HG02885 (cell line): ENCODE results near the gene UNC45B.
A peak's percentile ranks its signal among the peaks of the same experiment; 100 is the strongest.
"Not testable (repeated sequence)": the region's sequence is repeated elsewhere in the genome, so short reads cannot be mapped to it uniquely, and the experiment has no call there.

Source experiments
- ATAC-seq: cut with Tn5 transposase; IDR thresholded peaks from one replicate; pipeline ENCODE4 v1.9.1; 2021; ENCODE audit warnings: mild to moderate bottlenecking; ENCODE audit not compliant: unreplicated experiment, poor library complexity

UNC45B gene

GRCh38 chr17:35147375-35147905 lies at the start of gene UNC45B:
TSS of gene UNC45B (plus strand) at chr17:35147817. CDS start at chr17:35148264, 447 bp downstream.
- no peak for ATAC-seq

- no peak for ATAC-seq
Observed at GRCh38 chr17:35099908-35100307, 47.7 kb upstream of the UNC45B start.

DNA sequence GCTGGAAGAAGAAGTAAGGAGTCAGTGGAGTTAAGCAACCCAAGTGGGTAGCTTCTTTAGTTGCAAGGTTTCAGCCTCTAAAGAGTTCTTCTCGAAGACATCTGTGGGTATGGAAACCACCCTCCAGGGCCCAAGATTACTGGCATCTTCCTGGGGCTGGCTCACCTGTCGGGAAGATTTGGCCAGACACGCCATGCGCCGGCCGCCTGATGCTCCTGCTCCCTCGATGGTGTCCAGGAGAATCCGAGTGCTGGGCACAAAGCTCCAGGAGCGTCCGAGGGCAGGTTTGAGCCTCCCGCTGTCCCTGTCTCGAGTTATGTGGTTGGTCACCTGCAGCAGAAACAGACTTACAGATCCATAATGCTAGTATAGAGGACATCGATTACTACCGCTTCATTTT lies 46.6 kb upstream of the UNC45B start:
- no peak for ATAC-seq

GRCh38 chr17:35101725-35102124 lies 45.9 kb upstream of the UNC45B start:
- ATAC-seq: no peak

GRCh38 chr17:35103271-35103670 lies 44.3 kb upstream of the UNC45B start:
- ATAC-seq: no peak

GRCh38 chr17:35104844-35105450 lies 42.7 kb upstream of the UNC45B start:
- no peak for ATAC-seq

GRCh38 chr17:35110791-35111190 lies 36.8 kb upstream of the UNC45B start:
- not testable (repeated sequence) for ATAC-seq

GRCh38 chr17:35116845-35117244 lies 30.8 kb upstream of the UNC45B start:
- no peak for ATAC-seq

DNA sequence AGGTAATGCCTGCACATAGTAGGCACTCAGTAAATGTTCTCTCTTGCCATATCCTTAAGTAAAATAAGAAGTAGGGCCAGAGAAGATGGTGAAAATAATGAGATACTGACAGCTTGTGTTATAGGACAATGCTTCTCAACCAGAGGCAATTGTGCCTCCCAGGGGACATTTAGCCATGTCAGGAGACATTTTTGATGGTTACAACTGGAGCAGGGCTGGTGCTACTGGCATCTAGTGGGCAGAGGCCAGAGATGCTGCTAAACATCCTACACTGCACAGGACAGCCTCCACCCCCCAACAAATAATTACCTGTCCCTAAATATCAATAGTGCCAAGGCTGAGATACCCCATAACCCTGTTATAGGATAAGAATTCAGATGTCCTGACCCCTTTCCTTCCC lies 29.6 kb upstream of the UNC45B start:
- ATAC-seq: no peak

DNA sequence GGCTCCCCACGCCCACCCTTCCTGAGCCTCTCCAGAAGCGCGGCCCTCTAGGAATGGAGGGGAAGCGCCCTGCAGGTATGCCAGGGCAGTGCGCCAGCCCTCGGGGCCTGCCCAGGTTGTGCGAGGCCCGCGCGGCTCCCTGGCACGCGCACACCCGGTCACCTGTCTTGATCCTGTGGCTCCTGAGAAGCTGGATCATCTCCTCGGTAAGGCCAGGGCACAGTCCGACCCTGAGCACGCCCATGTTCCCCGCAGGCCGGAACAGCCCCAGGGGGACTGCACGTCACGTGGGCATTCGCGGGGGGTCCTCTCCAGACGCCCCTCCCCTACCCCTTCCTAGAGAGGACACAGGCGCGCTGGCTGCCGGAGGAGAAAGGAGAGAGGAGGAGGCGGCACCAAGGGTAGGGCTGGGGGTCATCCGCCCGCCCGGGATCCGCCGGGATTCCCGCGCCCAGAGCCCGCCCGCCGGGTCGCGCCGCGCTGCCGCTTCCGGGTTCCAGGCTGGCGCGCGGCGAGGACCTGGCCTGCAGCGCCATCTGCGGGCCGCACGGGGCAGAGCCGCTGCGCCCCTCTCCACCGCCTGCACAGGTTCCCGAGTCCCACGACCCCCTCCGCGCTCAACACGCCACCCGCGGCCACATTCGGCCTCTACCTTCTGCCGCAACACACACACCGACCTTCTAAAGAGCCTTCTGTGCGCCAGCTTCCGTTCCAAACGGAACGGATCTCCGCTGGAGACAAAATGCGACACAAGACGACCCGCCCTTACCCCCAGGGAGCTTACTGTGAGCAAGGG lies 28.0 kb upstream of the UNC45B start, which contains the start of gene RAD51D:
RAD51D (minus strand) TSS at position 491 of the 796 bp plus-strand sequence; CDS start at position 244, 247 bp downstream.
- ATAC-seq: peak; percentile 87

DNA sequence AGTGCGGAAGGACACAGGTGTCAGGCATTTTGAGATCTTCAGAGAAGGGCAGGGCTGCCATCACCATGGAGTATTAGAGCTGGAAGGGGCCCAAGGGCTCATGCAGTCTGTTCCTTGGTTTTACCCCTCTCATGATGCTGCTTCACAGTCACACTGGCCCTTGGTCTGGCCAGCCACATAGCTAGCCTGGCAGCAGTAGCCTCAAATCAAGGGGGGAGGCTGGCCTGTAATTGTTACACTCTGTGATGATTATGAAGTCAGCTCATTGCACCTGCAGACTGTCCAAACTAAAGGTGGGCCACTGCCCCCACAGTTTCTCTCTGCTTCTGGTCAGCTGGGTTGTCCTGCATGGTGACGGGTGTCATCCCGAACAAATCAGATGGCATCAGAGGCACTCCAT lies 26.3 kb upstream of the UNC45B start, which contains the start of gene FNDC8:
FNDC8 (plus strand) TSS at position 301 of the 400 bp plus-strand sequence; CDS start at position 380, 79 bp downstream.
- ATAC-seq: no peak

DNA sequence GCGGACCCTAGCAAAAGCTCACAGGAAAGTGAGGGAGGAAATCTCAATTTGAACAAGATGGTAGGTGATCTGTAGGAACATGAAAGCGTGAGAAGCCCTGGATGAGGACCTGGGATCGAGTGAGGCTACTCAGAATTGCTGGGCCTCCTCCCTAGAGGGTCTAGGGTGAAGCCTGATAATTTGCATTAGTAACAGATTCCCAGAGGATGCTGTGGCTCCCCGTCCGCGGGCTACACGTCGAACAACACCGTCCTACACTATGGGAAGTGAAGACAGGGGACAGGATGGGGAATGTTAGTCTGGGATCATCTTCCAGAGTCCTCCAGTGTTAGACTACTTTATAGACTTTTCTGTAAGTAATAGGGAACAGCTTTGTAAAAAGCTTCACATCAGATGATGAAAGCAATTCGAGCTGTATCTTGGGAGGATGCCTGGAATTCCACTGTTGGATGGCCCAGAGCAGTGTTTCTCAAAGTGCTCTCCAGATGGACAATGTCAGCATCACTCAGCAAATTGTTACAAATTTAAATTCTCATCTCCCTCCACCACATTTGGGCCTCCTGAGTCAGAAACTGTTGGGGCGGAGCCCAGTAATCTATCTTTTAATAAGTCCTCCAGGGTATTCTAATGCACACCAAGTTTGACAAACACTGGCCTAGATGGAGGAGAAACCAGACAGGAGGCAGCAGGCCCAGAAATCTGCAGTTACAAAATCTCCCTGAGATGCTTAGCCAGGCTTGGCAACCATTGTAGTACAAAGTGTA lies 19.7 kb upstream of the UNC45B start:
- no peak for ATAC-seq

DNA sequence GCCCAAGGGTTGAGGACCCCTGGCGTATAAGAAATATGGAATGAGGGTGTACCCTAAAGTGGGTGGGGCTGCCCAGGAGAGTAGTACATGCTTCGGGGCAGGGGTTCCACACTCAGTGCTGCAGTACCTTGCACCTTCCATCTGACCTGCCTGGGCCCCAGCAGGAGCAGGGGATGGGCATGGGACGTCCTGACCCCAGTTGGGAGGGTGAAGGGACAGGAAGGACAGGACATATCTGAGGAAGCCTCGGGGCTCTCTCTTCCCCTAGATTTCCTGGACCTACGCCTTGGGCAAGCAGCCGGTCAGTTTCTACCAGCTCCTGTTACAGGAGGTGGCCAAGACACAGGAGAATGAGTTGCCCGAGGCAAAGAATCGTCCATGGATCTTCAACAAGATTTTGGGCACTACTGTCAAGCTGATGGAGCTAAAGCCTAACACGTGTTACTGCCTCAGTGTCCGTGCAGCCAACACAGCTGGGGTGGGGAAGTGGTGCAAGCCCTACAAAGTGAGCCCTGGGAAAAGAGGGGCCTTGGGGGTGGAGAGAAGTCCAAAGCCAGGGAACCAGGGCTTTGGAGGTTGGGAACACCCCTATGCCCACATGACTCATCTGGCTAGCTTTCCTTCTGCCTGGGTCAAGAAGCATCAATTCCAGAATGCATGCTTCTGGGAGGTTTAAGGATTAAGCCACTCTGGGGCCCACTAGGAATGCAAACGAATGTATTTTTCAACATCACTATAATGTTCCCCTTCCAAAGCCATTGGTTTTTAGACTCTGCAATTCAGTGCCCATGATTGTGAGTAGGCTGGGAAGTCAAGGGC lies 18.3 kb upstream of the UNC45B start:
- no peak for ATAC-seq

DNA sequence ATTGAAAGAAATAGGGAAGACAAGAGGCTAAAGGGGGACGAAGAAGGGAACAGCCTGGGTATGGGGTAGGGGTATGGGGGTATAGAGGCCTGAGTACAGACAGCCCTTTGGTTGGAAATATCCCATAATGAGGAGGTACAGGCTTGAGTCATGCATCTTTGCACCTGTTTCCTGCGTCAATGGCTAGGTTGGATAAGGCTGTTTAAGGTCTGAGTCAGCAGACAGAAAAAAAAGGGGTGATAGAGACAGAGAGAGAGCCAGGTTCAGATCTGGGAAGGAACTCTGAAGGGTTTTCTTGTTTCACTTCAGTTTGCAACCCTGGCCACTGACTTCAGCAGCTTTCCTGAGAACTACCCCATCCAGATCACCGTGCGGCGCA lies 17.7 kb upstream of the UNC45B start:
- no peak for ATAC-seq

DNA sequence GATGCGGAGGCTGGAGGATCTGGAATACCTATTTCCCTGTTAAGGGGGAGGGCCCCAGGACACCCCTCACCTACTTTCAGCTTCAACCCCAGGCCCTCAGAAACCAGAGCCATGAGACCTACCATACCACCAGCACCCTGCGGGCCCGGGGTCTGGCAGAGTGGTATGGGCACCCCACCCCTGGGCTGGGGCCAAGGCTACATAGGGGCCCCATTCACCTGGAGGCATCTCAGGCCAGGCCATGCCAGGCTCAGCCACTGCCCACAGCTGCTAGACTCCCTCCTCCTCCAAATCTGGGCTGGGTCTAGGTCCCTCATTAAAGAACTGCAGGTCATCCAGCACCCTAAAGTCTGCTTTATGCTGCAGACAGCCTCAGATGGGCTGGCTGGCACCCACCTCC lies 17.2 kb upstream of the UNC45B start:
- ATAC-seq: no peak

- no peak for ATAC-seq
Observed at GRCh38 chr17:35132099-35132498, 15.5 kb upstream of the UNC45B start.

GRCh38 chr17:35132816-35133550 lies 14.6 kb upstream of the UNC45B start:
- no peak for ATAC-seq

- no peak for ATAC-seq
Observed at GRCh38 chr17:35135322-35135721, 12.3 kb upstream of the UNC45B start.

DNA sequence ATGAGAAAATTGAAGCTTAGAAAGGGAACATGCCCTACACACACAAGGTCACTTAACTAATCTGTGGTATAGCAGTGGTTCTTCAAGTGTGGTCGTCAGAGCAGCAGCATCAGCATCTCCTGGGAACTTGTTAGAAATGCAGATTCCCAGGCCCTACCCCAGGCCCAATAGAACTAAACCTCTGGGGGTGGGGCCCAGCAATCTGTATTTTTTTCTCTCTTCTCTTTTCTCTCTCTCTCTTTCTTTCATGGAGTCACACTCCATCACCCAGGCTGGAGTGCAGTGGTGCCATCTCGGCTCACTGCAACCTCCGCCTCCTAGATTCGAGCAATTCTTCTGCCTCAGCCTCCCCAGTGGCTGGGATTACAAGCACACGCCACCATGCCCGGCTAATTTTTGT lies 9.4 kb upstream of the UNC45B start:
- ATAC-seq: no peak
